T-helper 17 cell (primary cell): Measurements from ENCODE around the gene JAZF1. TPM values are rescaled to one million over a fixed set of nuclear protein-coding genes. Genes with fewer than 3 reads are reported as not detected.

ENCODE experiments used
- ATAC-seq: fragments of 150-1000 bp; cut with Tn5 transposase; 2 replicates; pipeline ENCODE4 v1.10.0; 2021; ENCODE audit warnings: mild to moderate bottlenecking, moderate library complexity
- DNase-seq, 3 donors: peaks; one replicate each; pipeline versions ENCODE4 v3.0.0 to v3.0.0-alpha.2; 2020 to 2021
- H3K9me3 ChIP-seq: one replicate; pipeline ENCODE4 v1.7.0; 2013; ENCODE audit warnings: low read length, mild to moderate bottlenecking; ENCODE audit not compliant: control insufficient read depth, poor library complexity, severe bottlenecking
- H3K27ac Mint-ChIP-seq: one replicate; pipeline ENCODE4 v1.8.0; 2022; ENCODE audit warnings: mild to moderate bottlenecking, moderate library complexity, mixed read lengths
- H3K27me3 Mint-ChIP-seq: one replicate; pipeline ENCODE4 v1.8.0; 2022; ENCODE audit warnings: mixed read lengths
- H3K36me3 Mint-ChIP-seq: one replicate; pipeline ENCODE4 v1.8.0; 2022; ENCODE audit warnings: low read depth, mixed read lengths
- H3K4me1 Mint-ChIP-seq: one replicate; pipeline ENCODE4 v1.8.0; 2022; ENCODE audit warnings: mild to moderate bottlenecking, mixed read lengths
- H3K4me3 Mint-ChIP-seq: one replicate; pipeline ENCODE4 v1.8.0; 2022; ENCODE audit warnings: mild to moderate bottlenecking, moderate library complexity, mixed read lengths
- total RNA-seq, 4 donors: library from RNA in 2 of 4; stranded (reverse) in 2 of 4; gene quantifications; one replicate each; pipeline ENCODE4 v1.2.3 and lab custom pipeline; 2022 to 2026

JAZF1 gene
- total RNA-seq, 2 donors from 2014 or later = 12.4 to 13.4 TPM

DNA sequence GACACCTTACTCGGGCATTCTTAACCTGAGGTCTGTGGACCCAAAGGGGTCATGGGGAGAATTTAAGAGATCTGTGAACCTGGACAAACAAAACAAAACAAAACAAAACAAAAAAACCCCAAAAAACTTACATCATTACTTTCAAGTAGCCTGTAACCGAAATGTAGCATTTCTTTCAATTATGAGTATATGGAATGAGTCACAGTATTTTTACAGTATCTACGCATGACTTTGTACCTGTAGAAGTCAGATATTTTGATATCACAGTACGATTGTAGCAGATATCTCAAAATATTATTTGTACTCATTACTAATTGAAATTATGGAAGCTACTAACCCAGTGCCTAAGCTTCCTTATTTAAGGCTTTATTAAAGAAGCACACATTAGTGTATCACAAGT lies 210.2 kb downstream of the JAZF1 start:
- ATAC-seq (no peak), DNase-seq (no peak)
- H3K27me3 Mint-ChIP-seq = no peaks in the 10 kb centered on the region
- H3K9me3 ChIP-seq = no peaks in the 10 kb centered on the region
- H3K4me1 Mint-ChIP-seq = peaks cover 23% of the 10 kb centered on the region
- H3K27ac Mint-ChIP-seq = no peak overlapping the region
- H3K4me3 Mint-ChIP-seq = no peak overlapping the region
- H3K36me3 Mint-ChIP-seq = peaks cover 2% of the 10 kb centered on the region

DNA sequence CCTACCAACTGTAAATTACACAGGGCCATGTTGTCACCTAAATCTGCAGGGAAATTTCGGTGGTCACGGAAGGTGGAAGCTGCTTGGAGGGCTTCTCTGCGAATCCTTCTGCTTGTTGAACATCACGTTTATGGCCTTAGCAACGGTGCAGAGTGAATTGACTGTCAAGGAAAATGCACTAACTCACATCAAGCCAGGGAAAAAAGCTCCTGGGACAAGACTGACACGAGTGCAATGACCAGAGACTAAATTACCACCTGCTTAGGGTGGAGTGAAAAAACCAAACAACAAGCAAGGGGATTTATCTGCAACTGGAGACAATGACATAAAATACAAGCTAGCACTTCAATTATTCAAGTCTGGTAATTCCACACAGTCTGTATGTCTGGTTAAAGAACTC lies 211.2 kb downstream of the JAZF1 start:
- H3K9me3 ChIP-seq = no peaks in the 10 kb centered on the region
- Mint-ChIP-seq H3K4me1 (peaks cover 23% of the 10 kb centered on the region), H3K4me3 (no peak overlapping the region), H3K27ac (no peak overlapping the region), H3K27me3 (no peaks in the 10 kb centered on the region), H3K36me3 (peaks cover 2% of the 10 kb centered on the region)
- no peak for ATAC-seq
- DNase-seq = no peak

DNA sequence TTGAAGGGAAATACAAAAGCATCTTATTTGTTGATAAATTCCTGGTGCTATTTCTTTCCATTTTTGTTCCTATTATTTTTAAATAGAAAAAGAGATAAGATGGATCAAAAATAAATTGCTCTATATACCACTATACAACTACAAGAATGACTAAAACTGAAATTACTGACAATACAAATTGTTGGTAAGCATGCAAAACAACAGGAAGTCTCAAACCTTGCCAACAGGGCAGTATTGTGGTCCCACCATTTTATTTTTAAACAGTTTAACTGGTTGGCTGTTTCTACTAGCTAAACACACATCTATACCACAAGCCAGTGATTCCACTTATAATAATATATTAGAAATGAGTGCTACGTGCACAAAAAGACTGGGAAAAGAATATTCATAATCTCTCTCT lies 213.0 kb downstream of the JAZF1 start:
- H3K9me3 ChIP-seq = no peaks in the 10 kb centered on the region
- Mint-ChIP-seq H3K27me3 (no peaks in the 10 kb centered on the region), H3K4me1 (peaks cover 17% of the 10 kb centered on the region), H3K36me3 (peaks cover 2% of the 10 kb centered on the region), H3K4me3 (no peak overlapping the region), H3K27ac (no peak overlapping the region)
- no peak for ATAC-seq
- DNase-seq = no peak

DNA sequence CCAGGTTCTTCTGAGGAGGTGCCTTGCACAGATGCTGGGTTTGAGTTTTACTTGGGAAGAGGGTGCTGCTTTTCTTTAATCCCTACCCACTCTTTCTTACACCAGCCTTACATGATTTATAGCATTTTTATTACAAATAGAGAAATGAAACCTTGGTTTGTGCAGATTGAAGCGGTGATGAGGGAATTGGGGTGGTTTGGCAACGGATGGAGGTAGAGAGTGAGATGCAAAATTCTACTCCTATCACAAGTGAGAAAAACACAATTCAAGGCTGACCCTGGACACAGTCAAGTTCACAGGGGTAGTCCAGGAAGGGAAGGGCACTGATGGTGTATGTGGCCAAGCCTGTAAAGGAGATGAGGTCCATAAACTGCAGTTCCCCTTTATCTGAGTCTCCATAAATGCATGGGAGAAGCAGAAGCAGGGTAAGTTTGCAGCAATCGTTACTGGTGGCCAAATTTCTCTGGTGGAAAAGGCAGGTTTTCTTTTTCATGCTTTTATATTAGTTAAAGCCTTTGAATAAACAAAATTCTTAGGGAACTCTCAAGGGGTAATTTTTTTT lies 214.3 kb downstream of the JAZF1 start:
- Mint-ChIP-seq H3K36me3 (peaks cover 2% of the 10 kb centered on the region), H3K27ac (no peak overlapping the region), H3K4me1 (peaks cover 5% of the 10 kb centered on the region), H3K27me3 (no peaks in the 10 kb centered on the region), H3K4me3 (no peak overlapping the region)
- DNase-seq (no peak), ATAC-seq (no peak)
- H3K9me3 ChIP-seq = no peaks in the 10 kb centered on the region

DNA sequence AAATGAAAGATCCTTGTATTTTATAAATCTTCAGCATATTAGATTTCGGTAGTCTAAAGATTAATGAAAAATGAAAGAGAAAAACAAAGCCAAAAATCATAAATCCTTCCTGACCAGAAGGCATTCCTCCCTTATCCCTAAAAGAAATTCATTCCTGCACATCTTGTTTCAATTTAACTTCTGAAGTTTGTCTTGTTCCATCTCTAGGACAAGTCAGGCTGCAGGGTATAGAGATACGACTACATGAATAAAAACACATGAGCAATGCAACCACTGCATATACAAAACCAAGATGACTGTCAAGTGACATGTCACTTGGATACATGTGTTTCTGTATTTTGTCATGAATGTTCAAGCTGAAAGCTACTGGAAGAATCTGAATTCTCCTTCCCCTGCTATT lies 214.9 kb downstream of the JAZF1 start:
- Mint-ChIP-seq H3K36me3 (no peaks in the 10 kb centered on the region), H3K27ac (no peak overlapping the region), H3K4me3 (no peak overlapping the region), H3K27me3 (no peaks in the 10 kb centered on the region), H3K4me1 (no peaks in the 10 kb centered on the region)
- DNase-seq = no peak
- H3K9me3 ChIP-seq = no peaks in the 10 kb centered on the region
- ATAC-seq = no peak

DNA sequence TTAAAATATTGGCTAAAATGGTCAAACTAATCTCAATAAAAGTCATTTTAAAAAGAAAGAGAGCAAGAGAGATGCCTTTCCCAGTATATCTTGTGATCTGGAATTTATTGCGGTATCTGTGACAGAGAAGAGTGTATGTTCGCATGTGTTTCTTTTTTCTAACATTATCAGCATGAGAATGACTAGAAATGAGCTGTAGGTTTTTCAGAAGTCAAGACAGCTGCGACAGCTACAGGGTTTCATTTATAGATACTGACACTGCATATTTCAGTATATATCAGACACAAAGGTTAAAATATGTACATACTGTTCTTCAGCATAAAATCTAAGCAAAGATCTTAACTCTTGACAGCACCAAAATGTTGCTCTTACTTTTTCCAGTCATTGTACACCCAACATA lies 215.8 kb downstream of the JAZF1 start:
- Mint-ChIP-seq H3K4me1 (no peaks in the 10 kb centered on the region), H3K36me3 (no peaks in the 10 kb centered on the region), H3K4me3 (no peak overlapping the region), H3K27me3 (no peaks in the 10 kb centered on the region), H3K27ac (no peak overlapping the region)
- no peak for ATAC-seq
- H3K9me3 ChIP-seq = no peaks in the 10 kb centered on the region
- no peak for DNase-seq

DNA sequence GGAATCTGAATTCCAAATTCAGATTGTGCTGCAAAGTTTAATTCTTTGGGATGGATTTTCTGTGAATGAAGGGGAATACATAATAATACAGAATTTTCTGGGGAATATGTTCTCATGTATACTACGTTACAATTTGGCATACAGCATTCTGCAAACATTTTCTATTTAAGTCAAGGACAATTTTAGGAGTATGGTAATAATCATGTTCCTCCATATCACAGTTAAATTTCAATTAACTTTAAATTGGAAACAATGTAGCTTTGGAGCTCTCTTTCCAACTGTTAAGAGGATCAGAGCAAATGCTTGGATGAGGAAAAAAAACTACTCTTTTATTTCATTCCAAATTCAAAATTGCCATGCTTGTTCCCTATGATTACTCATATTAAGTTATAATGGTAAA lies 217.5 kb downstream of the JAZF1 start:
- no peaks in the 10 kb centered on the region for H3K27me3 Mint-ChIP-seq
- H3K9me3 ChIP-seq = no peaks in the 10 kb centered on the region

DNA sequence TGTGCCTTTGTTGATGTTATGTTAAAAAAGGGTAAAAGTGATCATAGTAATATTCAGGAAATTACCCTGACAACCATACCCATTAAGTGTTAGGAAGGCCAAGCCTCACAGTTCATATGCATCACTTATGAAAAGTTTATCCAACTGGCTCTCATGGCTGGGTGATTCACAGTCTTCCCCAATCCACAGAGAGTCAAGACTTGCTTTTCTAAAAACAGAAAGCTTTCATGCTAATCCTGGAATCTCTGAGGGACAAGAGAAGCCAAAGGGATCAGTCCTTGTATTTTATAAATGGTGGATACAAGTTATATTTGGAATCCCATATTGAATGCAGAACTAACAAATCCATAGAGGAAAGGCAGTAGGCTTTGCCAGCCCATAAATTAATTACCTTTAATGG lies 218.3 kb downstream of the JAZF1 start:
- H3K36me3 Mint-ChIP-seq = no peaks in the 10 kb centered on the region
- no peak for ATAC-seq
- H3K9me3 ChIP-seq = no peaks in the 10 kb centered on the region
- no peaks in the 10 kb centered on the region for H3K4me1 Mint-ChIP-seq
- H3K27me3 Mint-ChIP-seq = no peaks in the 10 kb centered on the region
- DNase-seq = no peak
- H3K4me3 Mint-ChIP-seq = no peak overlapping the region
- no peak overlapping the region for H3K27ac Mint-ChIP-seq

More for the DNA sequence above, 217.5 kb downstream of the JAZF1 start:
- no peak for ATAC-seq
- Mint-ChIP-seq H3K4me3 (no peak overlapping the region), H3K4me1 (no peaks in the 10 kb centered on the region), H3K27ac (no peak overlapping the region), H3K36me3 (no peaks in the 10 kb centered on the region)
- no peak for DNase-seq

DNA sequence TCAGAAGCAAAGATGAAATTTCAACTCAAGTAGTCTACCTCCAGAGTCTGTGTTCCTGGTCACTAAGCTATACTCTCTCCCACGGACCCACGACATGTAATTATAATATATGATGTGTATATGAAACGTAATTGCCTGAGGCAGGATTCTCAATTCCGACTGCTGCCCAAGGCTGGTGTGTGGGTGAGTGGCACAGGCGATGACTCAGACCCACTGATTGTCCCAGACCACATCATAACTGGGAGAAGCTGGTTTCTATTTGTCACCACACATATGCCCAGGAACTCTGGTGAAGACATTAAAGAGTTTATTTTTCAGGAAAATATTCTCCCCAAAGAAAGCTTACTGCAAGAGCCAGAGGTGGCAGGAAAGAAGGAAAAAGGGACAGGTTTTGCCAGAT lies 219.3 kb downstream of the JAZF1 start:
- H3K4me1 Mint-ChIP-seq = no peaks in the 10 kb centered on the region
- H3K36me3 Mint-ChIP-seq = no peaks in the 10 kb centered on the region
- DNase-seq (no peak), ATAC-seq (no peak)
- H3K27ac Mint-ChIP-seq = no peak overlapping the region
- H3K4me3 Mint-ChIP-seq = no peak overlapping the region
- no peaks in the 10 kb centered on the region for H3K9me3 ChIP-seq
- no peaks in the 10 kb centered on the region for H3K27me3 Mint-ChIP-seq

DNA sequence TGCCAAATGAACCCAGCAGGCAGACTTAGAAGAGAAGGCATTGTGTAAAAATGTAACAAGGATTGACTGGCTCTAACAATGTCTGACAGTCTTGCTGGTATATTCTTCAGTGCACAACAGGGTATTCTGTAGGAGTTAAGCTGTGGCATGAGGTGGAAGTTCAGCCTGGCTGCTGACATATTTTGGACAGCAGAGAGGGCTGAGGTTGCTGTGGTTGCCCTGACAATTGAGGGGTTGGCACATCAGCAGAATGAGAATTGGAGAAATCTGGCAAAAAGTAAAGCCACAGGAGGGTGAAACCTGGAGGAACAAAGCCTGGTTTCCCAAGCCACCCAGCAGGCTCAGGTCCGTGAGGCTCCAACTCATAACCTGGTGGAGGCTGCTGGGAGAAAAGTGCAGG lies 220.2 kb downstream of the JAZF1 start:
- no peak for ATAC-seq
- no peaks in the 10 kb centered on the region for H3K9me3 ChIP-seq
- Mint-ChIP-seq H3K27me3 (no peaks in the 10 kb centered on the region), H3K27ac (no peak overlapping the region), H3K4me1 (no peaks in the 10 kb centered on the region), H3K4me3 (no peak overlapping the region), H3K36me3 (no peaks in the 10 kb centered on the region)
- DNase-seq = no peak

DNA sequence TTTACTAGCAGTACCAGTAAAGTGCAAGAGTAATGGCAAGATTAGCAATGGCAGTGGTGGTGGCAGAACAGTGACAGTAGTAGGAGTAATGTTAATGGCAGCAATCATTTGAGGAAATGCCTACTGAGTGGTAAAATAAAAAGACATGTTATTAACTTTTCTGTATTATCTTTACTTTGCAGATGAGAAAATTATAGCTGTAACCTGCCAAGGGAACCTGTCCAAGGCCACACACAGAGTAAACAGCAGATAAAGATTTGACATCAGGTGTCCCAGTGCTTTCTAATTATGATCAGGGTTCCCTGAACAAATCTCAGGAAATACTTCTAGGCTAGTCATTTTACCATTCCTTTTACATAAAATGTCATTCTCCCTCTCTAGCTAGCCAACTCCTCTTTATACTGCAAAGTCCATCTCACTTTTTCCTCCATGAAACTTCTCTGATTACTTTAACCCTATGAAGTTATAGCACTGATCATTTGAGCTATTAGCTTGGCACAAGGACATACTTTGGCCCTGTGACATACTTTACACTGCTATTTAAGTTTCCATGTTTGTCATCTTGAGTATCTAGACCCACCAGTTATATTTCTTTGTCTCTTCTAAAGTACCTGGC lies 221.6 kb downstream of the JAZF1 start:
- DNase-seq (no peak), ATAC-seq (no peak)
- Mint-ChIP-seq H3K27ac (no peak overlapping the region), H3K4me1 (peaks cover 4% of the 10 kb centered on the region), H3K4me3 (no peak overlapping the region), H3K36me3 (no peaks in the 10 kb centered on the region), H3K27me3 (no peaks in the 10 kb centered on the region)
- no peaks in the 10 kb centered on the region for H3K9me3 ChIP-seq

DNA sequence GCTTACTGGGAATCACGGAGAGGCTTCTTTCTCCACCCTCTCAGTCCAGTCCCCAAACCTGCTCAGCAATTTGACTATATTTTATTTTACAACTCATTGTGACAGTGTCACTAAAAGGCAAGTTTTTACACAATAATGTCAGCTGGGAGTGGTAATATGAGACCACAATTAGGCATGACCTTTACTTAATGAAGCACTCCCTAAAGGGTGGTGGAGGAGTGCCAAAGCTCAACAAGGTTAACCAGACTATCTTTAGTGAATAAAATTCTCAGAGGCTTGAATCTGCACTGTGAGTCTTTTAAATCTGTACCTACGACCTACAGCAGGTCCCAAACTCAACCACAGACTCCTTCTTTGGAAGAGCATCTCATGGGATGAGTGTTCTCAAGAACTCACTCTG lies 225.0 kb downstream of the JAZF1 start:
- no peaks in the 10 kb centered on the region for H3K27me3 Mint-ChIP-seq
- no peak overlapping the region for H3K4me3 Mint-ChIP-seq
- no peak overlapping the region for H3K27ac Mint-ChIP-seq
- ATAC-seq = no peak
- peaks cover 17% of the 10 kb centered on the region for H3K4me1 Mint-ChIP-seq
- no peaks in the 10 kb centered on the region for H3K36me3 Mint-ChIP-seq
- no peak for DNase-seq
- no peaks in the 10 kb centered on the region for H3K9me3 ChIP-seq

DNA sequence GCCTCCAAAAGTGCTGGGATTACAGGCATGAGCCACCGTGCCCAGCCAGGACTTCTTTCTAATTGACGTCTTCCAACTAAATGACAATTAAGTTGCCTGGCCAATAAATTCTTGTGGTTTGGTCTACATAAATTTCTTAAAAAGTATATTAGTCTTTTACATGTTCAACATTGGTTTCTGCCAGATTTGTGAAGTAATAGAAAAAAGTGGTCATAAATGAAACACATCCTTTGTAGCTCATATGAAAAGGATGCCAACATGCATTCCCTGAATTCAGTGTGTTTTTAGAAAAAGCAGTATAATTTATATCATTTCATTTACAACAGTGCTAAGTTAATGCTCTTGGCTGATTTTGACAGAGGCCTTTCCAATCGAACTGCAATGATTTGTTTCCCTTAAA lies 225.6 kb downstream of the JAZF1 start:
- H3K4me1 Mint-ChIP-seq = peaks cover 17% of the 10 kb centered on the region

DNA sequence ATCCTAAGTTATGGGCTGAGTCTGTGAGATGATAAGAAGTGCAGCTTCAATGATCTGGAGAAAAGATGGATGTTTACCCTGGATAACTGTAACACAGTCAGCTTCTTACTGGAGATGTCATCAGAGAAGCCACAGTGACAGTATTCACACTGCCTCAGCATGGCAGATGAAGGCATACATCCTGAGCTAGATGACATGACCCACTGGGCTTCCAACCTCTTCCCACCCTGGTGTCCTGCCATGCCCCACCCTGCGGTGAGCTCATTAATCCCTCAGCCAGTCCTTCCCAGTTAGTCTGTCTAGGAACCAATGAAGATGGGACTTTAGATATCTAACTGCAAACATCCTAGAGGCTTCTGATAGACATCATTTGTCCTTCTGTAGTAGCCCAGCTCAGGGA lies 226.8 kb downstream of the JAZF1 start:
- H3K4me3 Mint-ChIP-seq = peak overlapping the region; percentile 47
- DNase-seq (no peak), ATAC-seq (no peak)

More for the DNA sequence above, 225.6 kb downstream of the JAZF1 start:
- no peak overlapping the region for H3K27ac Mint-ChIP-seq
- DNase-seq (no peak), ATAC-seq (no peak)
- no peaks in the 10 kb centered on the region for H3K27me3 Mint-ChIP-seq
- no peaks in the 10 kb centered on the region for H3K9me3 ChIP-seq
- no peak overlapping the region for H3K4me3 Mint-ChIP-seq
- no peaks in the 10 kb centered on the region for H3K36me3 Mint-ChIP-seq

More for the DNA sequence above, 226.8 kb downstream of the JAZF1 start:
- H3K27me3 Mint-ChIP-seq = no peaks in the 10 kb centered on the region
- peaks cover 22% of the 10 kb centered on the region for H3K4me1 Mint-ChIP-seq
- peaks cover 8% of the 10 kb centered on the region for H3K36me3 Mint-ChIP-seq
- H3K27ac Mint-ChIP-seq = no peak overlapping the region
- H3K9me3 ChIP-seq = no peaks in the 10 kb centered on the region
